Measurements from ENCODE around the gene ALDH7A1.
A peak's percentile ranks its signal among the peaks of the same experiment; 100 is the strongest.
"Not testable (repeated sequence)": the region's sequence is repeated elsewhere in the genome, so short reads cannot be mapped to it uniquely, and the experiment has no call there.

ALDH7A1 gene

DNA sequence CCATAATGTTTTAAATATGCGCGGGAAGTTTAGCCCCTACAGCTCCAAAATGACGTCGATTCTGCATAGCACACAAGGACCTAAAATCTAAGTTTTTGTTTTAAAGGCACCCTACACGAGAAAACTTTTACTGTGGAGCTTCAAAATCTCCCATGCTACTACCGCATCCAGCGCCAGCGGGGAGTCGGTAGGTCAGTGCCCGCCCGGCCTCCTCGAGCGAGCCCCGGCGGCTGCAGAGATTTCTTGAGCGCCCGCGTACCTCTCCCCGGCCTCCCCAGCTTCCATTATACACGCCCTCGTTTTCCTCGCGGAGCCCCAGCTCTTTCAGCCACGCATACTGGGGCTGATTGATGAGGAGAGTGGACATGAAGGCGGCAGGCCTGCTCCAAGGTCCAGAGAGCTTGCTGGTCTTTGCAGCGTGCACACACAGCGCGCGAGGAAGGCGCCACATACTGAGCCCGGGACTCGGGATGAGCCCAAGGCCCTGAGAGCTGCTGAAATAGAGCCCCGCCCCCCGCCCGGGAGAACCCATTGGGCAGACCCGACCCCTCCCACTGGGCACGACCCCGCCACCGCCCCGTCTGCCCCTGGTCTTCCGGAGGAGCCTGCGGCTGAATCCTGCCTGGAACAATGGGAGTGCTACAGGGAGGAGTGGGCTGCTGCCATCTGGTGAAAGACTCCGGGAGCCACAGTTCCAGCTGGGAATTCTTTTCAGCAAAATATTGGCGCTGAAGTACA lies at the start of gene ALDH7A1:
ALDH7A1 (minus strand) TSS at position 472 of the 738 bp plus-strand sequence; CDS start at position 451, 21 bp downstream.
- peak; percentile 33 for DNase-seq

DNA sequence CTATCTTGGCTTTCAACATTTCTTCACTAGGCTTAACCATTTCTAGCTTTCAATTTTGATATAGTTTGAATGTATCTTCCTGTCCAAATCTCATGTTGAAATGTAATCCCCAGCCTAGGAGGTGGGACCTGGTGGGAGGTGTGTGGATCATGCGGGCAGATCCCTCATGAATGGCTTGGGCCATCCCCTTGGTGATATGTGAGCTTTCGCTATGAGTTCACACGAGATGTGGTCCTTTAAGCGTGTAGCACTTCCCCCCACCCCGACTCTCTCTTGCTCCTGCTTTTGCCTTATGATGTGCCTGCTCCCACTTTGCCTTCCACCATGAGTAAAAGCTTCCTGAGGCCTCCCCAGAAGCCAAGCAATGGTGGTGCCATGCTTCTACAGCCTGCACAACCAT lies 46.4 kb upstream of the ALDH7A1 start:
- no peak for DNase-seq

DNA sequence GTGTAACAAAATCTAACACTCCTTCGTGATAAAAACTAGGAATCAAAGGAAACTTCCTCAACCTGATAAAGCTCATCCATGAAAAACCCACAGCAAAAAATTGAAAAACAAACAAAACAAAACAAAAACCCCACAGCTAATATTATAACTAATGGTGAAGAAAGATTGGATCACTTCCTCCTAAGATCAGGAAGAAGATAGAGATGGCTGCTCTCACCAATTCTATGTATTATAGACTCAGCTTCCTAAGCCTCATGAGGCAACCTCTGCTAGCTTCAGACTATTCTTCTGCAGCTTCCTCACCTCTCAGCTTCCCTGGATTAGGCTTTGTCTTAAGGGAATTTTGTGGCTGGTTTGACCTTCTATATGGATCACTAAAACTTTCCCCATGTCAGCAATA lies 45.8 kb upstream of the ALDH7A1 start:
- DNase-seq = no peak

DNA sequence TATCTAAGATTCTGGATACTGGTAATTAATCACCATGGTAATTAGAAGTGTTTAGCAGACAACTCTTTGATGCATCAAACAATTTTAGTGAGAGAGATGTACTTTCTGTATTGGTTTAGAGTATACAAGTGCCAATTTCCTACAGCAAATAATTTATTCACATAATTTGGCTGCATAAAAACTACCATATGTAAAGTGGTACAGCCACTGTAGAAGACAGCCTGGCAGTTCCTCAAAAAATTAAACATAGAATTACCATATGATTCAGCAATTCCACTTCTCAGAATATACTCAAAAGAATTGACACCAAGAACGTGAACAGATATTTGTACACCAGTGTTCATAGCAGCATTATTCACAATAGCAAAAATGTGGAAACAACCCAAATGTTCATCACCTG lies 41.9 kb upstream of the ALDH7A1 start:
- DNase-seq = no peak

DNA sequence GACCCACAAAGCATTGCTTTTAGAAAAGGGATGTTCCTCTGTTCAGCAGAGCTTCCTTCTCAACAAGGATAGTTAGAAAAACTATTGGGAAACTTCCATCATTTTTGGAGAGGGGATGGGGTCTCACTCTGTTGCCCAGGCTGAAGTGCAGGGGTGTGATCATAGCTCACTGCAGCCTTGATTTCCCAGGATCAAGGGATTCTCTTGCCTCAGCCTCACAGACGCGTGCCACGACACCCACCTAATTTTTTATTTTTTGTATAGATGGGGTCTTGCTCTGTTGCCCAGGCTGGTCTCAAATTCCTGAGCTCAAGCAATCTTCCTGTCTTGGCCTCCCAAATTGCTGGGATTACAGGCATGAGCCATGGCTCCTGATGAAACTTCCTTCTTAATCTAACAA lies 40.6 kb upstream of the ALDH7A1 start:
- no peak for DNase-seq

DNA sequence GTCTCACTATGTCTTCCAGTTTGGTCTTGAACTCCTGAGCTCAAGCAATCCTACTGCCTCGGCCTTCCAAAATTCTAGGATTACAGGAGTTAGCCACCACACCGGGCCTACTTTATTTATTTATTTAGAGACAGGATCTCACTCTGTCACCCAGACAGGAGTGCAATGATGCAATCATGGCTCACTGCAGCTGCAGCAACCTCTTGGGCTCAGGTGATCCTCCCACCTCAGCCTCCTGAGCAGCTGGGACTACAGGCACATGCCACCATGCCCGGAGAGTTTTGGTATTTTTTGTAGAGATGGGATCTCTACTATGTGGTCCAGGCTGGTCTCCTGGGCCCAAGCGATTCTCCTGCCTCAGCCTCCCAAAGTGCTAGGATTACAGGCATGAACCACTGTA lies 38.5 kb upstream of the ALDH7A1 start:
- no peak for DNase-seq

DNA sequence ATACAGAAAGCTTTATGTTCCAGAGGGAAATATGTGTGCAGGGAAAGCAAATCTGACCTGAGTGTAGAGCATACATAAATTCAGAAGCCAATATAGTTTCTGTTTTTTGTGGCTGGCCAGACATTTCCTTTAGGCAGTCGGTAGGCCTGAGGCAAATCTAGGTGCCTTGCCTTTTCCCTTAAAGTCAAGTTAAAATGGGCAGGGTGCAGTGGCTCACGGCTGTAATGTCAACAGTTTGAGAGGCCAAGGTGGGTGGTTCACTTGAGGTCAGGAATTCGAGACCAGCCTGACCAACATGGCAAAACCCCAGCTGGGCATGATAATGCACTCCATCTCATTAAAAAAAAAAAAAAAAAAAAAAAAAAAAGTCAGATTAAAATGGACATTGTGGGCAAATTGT lies 36.9 kb upstream of the ALDH7A1 start:
- DNase-seq = no peak

DNA sequence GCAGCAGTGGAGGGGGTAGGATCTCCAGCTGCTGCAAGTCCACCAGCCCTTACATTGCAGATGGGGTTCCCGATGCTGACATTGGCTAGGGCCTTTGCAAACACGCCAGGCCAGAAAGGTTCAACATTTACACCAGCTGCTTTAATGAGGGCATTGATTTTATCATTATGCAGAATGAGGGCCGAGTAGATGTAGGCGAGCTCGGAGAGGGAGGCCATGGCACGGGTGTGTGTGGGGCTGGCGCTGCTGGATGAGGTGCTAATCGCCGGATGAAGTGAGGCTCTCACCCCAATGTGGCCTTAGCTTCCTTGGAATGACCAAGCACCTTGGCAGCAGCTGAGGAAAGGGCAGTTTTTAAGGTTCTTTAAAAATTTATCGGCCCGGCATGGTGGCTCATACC lies 33.1 kb upstream of the ALDH7A1 start:
- no peak for DNase-seq

DNA sequence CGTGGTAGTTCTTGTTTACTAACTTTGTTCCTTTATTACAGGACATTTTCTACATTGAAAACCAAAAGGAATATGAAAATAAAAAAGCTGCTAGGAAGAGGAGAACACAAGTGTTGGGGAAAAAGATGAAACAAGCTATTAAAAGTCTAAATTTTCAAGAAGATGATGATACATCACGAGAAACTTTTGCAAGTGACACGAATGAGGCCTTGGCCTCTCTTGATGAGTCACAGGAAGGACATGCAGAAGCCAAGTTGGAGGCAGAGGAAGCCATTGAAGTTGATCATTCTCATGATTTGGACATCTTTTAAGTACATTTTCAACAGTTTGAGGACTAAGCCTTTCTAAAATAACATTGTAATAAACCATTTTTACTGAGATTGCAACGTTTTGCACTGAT lies 29.5 kb upstream of the ALDH7A1 start:
- DNase-seq = no peak

DNA sequence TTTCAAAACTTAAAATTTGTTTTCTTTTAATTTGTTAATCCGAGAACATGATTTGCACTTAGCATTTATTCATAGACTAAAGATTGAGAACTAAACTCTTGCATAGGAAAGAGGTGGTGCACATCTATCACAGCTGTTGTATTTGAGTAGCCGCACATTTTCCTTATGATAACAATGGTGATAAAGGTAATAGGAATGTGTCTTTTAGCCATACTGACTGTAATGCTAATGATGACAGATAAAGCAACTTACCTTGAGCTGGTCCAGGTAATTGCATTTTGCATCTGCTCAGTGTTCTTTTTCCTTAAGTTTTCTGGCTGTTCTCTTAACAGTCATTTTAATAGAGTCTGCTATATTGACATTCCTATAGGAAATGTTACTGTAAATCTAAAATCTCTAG lies 24.8 kb upstream of the ALDH7A1 start:
- no peak for DNase-seq

DNA sequence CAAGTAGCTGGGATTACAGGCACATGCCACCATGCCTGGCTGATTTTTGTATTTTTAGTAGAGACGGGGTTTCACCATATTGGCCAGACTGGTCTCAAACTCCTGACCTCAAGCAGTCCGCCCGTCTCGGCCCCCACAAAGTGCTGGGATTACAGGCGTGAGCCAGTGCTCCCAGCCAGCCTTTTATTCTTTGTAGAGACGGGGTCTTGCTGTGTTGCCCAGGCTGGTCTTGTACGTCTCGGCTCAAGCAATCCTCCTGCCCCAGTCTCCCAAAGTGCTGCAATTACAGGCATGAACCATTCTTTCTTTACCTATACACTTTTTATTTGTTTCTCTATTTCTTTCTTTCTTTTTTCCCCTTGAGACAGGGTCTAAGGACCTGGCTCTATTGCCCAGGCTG lies 22.6 kb upstream of the ALDH7A1 start:
- DNase-seq = not testable (repeated sequence)

DNA sequence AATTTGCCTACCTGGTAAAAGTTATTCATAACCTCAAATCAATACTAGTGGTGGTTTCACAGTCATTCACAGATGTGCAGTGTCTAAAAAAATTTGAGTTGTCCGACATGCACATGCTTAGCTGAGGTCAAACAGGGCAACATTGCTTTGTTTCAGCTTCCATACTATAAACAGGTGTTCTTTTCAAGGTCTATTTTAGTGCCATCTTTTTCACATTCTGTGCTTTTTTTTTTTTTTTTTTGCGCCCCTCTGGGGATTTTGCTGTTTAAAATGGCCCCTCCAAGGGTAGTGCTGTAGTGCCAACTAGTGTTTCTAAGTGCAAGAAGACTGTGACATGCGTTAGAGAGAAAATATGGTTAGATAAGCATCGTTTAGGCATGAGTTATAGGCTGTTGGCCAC lies 20.3 kb upstream of the ALDH7A1 start:
- DNase-seq = no peak

DNA sequence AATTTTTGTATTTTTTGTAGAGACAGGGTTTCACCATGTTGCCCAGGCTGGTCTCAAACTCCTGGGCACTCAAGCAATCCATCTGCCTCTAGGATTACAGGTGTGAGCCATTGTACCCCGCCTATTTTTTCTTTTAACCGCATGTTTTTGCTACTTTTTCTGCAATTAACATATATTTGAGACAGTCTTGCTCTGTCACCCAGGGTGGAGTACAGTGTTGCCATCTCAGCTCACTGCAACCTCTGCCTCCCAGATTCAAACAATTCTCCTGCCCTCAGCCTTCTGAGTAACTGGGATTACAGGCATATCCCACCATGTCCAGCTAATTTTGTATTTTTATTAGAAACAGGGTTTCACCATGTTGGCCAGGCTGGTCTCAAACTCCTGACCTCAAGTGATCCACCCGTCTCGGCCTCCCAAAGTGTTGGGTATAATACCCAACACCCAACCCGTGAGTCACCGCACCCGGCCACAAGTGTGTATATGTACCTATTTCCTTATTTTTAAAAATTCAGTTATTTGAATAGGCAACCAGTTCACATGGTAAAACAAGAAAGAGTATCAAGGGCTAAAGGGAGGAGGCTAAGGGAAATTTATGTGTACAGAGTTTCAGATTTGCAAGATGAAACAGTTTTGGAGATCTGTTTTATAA lies 19.0 kb upstream of the ALDH7A1 start:
- no peak for DNase-seq

DNA sequence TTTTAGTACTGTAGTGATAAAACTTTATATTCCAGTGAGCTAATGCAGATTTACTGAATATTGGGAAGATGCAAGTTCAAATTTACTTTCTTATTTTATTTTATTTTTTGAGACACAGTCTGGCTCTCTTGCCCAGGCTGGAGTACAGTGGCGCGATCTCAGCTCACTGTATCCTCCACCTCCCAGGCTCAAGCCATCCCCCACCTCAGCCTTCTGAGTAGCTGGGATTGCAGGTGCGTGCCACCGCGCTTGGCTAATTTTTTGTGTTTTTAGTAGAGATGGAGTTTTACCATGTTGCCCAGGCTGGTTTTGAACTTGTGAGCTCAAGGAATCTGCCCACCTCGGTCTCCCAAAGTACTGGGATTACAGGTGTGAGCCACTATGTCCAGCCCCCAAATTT lies 15.6 kb upstream of the ALDH7A1 start:
- DNase-seq = no peak

DNA sequence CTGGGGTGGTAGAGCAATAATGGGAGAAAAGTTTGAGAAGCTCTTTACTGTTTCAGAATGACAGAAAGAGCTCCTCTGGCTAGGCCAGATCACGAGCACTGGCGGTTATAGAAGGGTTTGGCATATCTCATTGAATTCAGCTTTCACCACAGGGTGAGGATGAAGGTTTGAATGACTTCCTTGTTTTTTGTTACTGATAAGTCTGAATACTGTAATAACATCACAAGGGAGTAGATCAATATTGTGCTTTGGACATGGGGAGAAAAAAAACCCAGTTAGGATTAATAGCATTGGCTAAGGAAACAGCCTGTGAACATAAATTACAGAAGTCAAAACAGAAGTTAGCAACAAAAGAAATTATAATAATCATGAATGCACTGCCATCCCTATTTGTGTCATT lies 15.1 kb upstream of the ALDH7A1 start:
- DNase-seq = no peak

DNA sequence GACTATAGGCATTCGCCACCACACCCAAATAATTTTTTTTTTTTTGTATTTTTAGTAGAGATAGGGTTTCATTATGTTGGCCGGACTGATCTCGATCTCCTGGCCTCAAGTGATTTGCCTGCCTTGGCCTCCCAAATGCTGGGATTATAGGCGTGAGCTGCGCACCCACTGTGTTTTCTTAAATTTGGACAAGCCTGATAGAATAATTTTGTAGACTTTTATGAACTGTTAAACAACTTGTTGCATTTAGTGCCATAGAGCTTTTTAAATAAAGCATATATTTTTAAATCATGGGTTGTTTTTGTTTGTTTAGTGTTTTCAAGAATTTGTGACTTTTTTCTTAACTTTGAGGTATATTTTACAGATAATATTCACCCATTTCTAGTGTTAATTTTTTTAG lies 10.5 kb upstream of the ALDH7A1 start:
- no peak for DNase-seq

DNA sequence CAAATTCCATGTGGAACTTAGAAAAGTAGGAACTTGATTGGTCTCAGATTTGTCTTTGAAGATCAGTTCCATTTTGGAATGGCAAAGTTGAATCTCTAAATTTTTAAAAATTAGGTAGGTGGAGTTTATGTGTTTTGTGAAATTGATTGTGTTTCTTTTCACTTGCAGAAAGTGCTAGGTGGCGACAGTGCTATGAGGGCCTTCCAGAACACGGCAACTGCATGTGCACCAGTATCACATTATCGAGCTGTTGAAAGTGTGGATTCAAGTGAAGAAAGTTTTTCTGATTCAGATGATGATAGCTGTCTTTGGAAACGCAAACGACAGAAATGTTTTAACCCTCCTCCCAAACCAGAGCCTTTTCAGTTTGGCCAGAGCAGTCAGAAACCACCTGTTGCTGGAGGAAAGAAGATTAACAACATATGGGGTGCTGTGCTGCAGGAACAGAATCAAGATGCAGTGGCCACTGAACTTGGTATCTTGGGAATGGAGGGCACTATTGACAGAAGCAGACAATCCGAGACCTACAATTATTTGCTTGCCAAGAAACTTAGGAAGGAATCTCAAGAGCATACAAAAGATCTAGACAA lies 8.5 kb upstream of the ALDH7A1 start:
- DNase-seq = no peak

DNA sequence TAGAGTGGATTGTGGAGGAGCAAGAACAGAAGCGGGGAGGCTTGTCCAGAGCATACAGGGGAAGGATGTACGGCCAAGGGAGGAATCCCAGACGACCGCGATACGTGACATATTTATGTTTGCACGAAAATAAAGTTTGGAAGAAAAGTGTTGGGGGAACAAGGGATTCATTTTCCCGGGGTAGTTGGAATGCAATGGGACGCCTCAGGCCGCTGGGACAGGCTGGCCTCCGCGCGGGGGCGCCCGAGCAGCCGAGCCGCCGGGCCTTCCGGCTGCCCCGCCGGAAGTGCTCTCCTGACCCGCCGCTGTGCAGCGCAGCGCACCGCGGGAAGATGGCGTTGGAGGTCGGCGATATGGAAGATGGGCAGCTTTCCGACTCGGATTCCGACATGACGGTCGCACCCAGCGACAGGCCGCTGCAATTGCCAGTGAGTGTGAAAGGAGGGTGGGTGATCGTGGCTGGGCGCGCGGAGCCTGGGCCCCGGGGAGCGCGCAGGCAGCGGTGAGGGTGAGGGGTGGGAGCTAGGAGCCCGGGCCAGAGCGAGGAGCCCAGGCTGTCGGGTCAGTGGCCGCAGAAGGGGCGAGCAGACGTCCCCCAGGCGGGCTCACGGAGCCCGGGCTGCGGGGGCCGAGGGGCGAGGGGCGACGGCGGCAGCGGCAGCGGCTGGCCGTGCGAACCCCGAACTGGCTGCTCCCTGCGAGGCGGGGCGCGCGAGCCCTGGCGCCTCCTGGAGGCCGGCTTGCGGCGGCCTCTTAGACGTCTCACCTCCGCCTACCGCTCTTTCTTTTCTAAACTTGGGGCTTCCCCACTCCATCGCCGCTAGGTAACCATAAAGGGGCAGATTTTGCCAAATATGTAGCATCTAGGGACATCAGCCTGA lies 5.9 kb upstream of the ALDH7A1 start, which contains the start of gene PHAX:
PHAX (plus strand) TSS at position 317 of the 881 bp plus-strand sequence; CDS start at position 333, 16 bp downstream.
- DNase-seq = peak; percentile 77

DNA sequence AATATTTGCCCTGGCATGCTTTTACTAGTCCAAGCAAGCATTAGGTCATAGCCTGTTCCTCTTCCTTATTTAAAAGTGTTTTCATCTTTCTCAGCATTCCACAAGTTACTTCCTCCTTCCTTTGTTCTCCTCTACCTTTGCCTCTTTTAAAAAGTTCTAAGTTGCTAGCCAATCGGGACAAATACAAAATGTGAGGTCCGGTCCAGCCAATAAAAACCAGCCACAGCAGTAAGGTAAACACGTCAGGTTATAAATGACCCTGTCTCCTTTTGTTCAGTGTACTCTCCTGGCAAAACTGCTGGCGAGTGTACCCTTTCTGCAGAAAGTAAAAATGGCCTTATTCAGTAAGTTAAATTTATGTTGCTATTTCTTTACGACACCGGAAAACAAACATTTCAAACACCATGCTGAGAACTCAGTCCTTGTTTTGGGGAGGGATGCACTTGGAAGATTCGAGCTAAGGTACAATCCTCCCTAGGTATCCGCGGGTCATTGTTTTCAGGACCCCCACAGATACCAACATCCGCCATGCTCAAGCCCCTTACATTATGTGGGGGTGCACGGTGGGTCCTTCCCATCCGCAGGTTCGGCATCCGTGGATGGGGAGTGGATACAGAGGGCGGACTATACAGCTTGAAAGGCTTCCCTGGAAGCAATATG lies 5.1 kb upstream of the ALDH7A1 start:
- DNase-seq = not testable (repeated sequence)

DNA sequence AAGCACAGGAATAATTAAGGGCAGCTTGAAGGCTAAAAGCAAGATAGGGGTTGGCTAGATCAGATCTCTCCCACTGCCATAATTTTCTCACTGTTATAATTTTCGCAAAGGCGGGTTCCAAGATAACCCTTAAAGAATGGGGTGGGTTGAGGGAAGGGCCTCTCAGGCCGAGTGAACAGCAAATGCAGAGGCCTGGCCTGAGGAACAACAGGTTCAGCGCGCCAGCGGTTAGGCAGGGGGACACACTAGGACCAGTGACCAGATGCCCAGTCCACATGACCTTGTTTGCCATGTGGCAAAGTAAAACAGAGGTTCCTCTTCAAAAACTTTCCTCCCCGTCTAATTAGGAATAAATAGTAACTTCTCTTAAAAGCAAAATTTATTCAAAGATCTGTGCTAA lies 4.5 kb upstream of the ALDH7A1 start:
- DNase-seq = no peak

DNA sequence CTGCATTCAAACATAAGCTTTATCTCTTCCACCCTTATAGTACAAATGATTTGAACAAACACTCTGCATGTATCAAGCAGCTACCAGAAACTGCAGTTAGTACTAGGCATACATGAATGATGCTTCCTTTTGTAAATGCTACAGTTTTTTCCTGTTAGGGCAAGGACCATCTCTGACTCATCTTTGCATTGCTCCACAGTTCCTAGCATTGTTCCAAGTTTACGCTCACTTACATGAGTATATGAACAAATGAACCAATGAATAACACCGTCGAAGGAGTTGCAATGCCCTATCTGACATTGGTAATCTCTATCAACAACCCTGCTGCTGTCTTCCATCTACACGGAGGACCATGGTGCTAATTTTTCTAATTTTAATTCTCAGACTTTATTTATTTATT lies 2.1 kb upstream of the ALDH7A1 start:
- no peak for DNase-seq

DNA sequence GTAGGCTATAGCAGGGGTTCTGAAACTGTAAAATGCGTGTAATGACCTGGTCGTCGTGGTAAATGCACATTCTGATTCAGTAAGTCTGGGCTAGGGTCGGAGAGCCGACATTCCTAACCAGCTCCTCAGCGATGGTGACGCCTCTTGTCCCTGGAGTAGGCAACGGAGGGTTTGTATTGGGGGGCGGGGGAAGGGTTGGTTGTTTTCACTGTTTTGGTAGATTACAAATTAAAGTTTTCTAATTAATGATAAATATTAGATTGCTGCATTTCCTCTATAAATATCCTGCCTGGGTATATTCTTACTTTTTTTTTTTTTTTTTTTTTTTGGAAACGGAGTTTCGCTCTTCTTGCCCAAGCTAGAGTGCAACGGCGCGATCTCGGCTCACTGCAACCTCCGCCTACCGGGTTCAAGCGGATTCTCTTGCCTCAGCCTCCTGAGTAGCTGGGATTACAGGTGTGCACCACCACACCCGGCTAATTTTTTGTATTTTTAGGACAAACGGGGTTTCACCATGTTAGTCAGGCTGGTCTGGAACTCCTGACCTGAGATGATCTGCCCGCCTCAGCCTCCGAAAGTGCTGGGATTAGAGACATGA lies 566 bp upstream of the ALDH7A1 start:
- DNase-seq = no peak

All from activated naive CD4-positive, alpha-beta T cell treated with Interleukin-2 at 50 U/mL for 16 hours (primary cell).